HL-60 (cell line): ENCODE measurements around the gene LIPC.

Experiments
- DNase-seq, 2 experiments: peaks; one replicate each; pipeline ENCODE4 v3.0.0-alpha.2; 2010 to 2020; ENCODE audit warnings: low read depth in 1 of 2, low spot score in 1 of 2
- H3K27ac ChIP-seq: fragments of 250-450 bp; sonication (Bioruptor Pico); replicated peaks from 2 replicates; pipeline ENCODE4 v1.5.1; 2020; ENCODE audit warnings: mild to moderate bottlenecking, moderate library complexity
- H3K27me3 ChIP-seq: fragments of 250-450 bp; sonication (Bioruptor Pico); 2 replicates; pipeline ENCODE4 v1.5.1; 2021; ENCODE audit warnings: mild to moderate bottlenecking, moderate library complexity; ENCODE audit not compliant: insufficient read depth, poor library complexity, severe bottlenecking
- H3K4me3 ChIP-seq: replicated peaks from 2 replicates; pipeline ENCODE4 v1.5.1; 2011; ENCODE audit warnings: mild to moderate bottlenecking, control low read depth, low read length; ENCODE audit not compliant: insufficient read depth
- CTCF ChIP-seq: IDR thresholded peaks from one replicate; pipeline ENCODE4 v1.5.1; 2011; ENCODE audit warnings: low read length, control low read depth, inconsistent platforms; ENCODE audit not compliant: insufficient read depth
- GABPA ChIP-seq: IDR thresholded peaks from 2 replicates; pipeline ENCODE4 v1.6.1; 2012; ENCODE audit warnings: low read depth
- POLR2AphosphoS5 ChIP-seq: IDR thresholded peaks from 2 replicates; pipeline ENCODE4 v1.6.1; 2012; ENCODE audit warnings: low read depth
- REST ChIP-seq: IDR thresholded peaks from 2 replicates; pipeline ENCODE4 v1.6.1; 2012; ENCODE audit warnings: low read depth; ENCODE audit not compliant: insufficient replicate concordance
- SPI1 ChIP-seq: IDR thresholded peaks from 2 replicates; pipeline ENCODE4 v1.6.1; 2012; ENCODE audit warnings: low read depth, mild to moderate bottlenecking, borderline replicate concordance

Gene LIPC

DNA sequence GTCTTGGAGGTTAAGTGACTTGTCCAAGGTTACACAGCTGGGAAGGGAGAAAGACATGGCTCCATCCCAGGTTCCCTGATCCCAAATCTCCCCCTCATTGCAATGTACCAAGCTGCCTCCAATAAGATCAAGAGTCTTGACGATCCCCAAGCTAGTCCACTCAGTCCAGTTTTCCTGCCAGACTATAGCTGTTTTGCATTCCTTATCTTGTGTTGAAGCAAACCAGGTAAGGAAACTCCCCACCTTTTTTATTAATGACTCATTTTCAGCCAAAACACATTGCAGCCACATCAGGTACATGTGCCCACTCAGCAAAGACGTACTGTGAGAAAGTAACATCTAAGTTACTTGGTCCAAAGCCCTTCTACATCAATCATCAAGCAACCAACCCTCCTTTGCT is 41.9 kb downstream of the LIPC start:
- no peak overlapping the region for H3K4me3 ChIP-seq
- H3K27ac ChIP-seq = no peak overlapping the region

GRCh38 chr15:58474741-58475323 is 43.0 kb downstream of the LIPC start:
- Histone ChIP-seq H3K4me3 (no peak overlapping the region), H3K27ac (peak overlapping the region; percentile 40), H3K27me3 (no peaks in the 10 kb centered on the region)
- DNase-seq = peak in 1 of 2 experiments; percentile 47
- TF ChIP-seq GABPA (no peak), SPI1 (peak; percentile 12; the same call in 1 of the 2 replicates)

More for the DNA sequence above, 41.9 kb downstream of the LIPC start:
- no peaks in the 10 kb centered on the region for H3K27me3 ChIP-seq
- TF ChIP-seq CTCF (no peak), GABPA (no peak), SPI1 (no peak), REST (no peak), POLR2AphosphoS5 (no peak)
- no peak for DNase-seq

DNA sequence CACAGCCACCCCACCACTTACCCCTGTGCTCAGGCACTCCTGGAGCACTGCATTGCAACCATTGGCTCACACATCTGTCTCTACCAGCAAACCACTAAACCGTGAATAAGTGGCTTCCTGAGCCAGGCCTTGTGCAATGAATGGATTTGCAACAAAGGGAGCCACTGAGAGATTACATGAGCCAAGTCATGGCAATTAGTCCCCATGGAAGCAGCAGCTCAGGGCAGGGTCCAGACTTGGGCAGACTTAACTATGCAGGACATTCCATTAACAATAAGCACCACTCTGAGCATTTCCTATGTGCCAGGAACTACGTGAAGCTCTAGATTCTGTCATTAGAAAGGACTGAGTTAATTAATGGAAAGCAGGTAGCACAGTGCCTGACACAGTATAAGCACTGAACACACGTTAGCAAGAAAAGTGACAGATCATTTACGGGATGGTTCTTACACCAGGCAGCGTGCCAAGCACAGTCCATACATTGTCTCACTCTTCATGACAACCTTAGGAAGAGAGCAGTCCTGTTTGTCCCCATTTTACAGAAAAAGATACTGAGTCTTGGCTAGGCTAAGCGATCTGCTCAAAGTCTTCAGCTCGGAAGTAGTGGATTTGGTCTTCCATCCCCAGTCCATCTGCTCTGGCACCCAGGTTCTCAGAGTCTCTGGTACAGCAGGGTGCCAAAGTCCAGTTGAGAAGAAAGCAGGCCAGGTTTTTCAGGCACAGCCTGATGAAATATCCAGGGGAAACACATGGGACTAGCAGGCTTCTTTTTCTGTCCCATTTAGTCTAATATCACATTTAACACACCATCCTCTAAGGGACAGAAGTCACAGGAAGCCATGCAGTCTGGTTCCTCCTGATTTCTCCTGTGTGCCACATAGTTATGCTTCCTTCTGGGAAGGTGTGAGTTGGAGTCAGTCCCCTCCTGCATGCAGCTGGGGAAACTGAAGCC is 44.1 kb downstream of the LIPC start:
- no peak overlapping the region for H3K4me3 ChIP-seq
- DNase-seq = peak; percentile 36 to 79
- TF ChIP-seq CTCF (no peak), REST (no peak), POLR2AphosphoS5 (no peak), GABPA (no peak), SPI1 (no peak)
- peak overlapping the region; percentile 40 for H3K27ac ChIP-seq
- H3K27me3 ChIP-seq = no peaks in the 10 kb centered on the region

GRCh38 chr15:58476525-58477162 is 44.9 kb downstream of the LIPC start:
- Histone ChIP-seq H3K27me3 (no peaks in the 10 kb centered on the region), H3K4me3 (no peak overlapping the region), H3K27ac (no peak overlapping the region)
- no peak for TF ChIP-seq CTCF
- no peak for DNase-seq
